Testis (tissue), 3 donors: Measurements from ENCODE around the gene KIF6. TPM values are rescaled to one million over a fixed set of nuclear protein-coding genes. Genes with fewer than 3 reads are reported as not detected.

Experiments
- DNase-seq: peaks from one replicate; pipeline ENCODE4 v3.0.0-alpha.2; 2019
- H3K27ac ChIP-seq, 2 donors: fragments of 200-600 bp; sonication (generic); one replicate each; pipeline ENCODE4 v1.5.1; 2019
- H3K27me3 ChIP-seq: fragments of 200-600 bp; sonication (generic); one replicate; pipeline ENCODE4 v1.5.1; 2019
- H3K36me3 ChIP-seq: fragments of 200-600 bp; sonication (generic); one replicate; pipeline ENCODE4 v1.5.1; 2017; ENCODE audit warnings: low read depth; ENCODE audit errors: missing control alignments
- H3K4me1 ChIP-seq: fragments of 200-600 bp; sonication (generic); one replicate; pipeline ENCODE4 v1.5.1; 2019
- H3K4me3 ChIP-seq, 2 donors: fragments of 200-600 bp; sonication (generic); one replicate each; pipeline ENCODE4 v1.5.1; 2017 to 2019
- H3K9me3 ChIP-seq: fragments of 200-600 bp; sonication (generic); one replicate; pipeline ENCODE4 v1.5.1; 2017
- CTCF ChIP-seq, 3 experiments: fragments of 450-650 bp in 2 of 3; fragments of 200-600 bp in 1 of 3; sonication (generic) in 1 of 3; IDR thresholded peaks; one replicate each; pipeline ENCODE4 v1.5.1; 2016 to 2019; ENCODE audit warnings: antibody characterized with exemption in 3 of 3, mild to moderate bottlenecking in 2 of 3, moderate library complexity in 1 of 3
- POLR2A ChIP-seq: fragments of 450-650 bp; IDR thresholded peaks from one replicate; pipeline ENCODE4 v1.6.1; 2017; ENCODE audit warnings: antibody characterized with exemption, mild to moderate bottlenecking, moderate library complexity
- WGBS, 2 donors: methylation state at CpG; one replicate each; pipeline ENCODE4 v1.1.5; 2018; 5-methylcytosine and 5-hydroxymethylcytosine counted together
- intact Hi-C: fragments of 100-400 bp; cut with DNase I; formaldehyde crosslinking; loops from one replicate; pipeline ENCODE4 v1.15.1; 2023; ENCODE audit warnings: low total_unique reads
- polyA plus RNA-seq: library from polyadenylated mRNA; stranded (reverse); fragments of 350-450 nt; fragmentation: Illumina TruSeq; extraction: RNeasy Lipid Tissue Mini Kit (QIAGEN cat#74804); gene quantifications from one replicate; pipeline ENCODE4 v1.2.3, GENCODE V29; 2014; ENCODE audit warnings: low read depth, low replicate concordance; ENCODE audit not compliant: insufficient read depth
- total RNA-seq, 2 donors: library from RNA; depleted of rRNA; stranded (reverse); fragments of >200 nt; gene quantifications; one replicate each; pipeline ENCODE4 v1.2.3, GENCODE V29; 2016

Gene KIF6
- total and polyA plus RNA-seq, 3 donors from 2014 or later, result 4.2 to 12.0 (median 6.3) TPM

- H3K36me3 ChIP-seq, result no peaks in the 10 kb centered on the region
- no peaks in the 10 kb centered on the region for H3K4me1 ChIP-seq
- H3K27me3 ChIP-seq, result no peaks in the 10 kb centered on the region
- H3K4me3 ChIP-seq, result no peak overlapping the region
- 92 to 93% methylated on average over 2 of the region's 2 CpGs for WGBS, 2 donors
- DNase-seq, result no peak
- H3K27ac ChIP-seq, result no peak overlapping the region
- intact Hi-C loops, result no loop called here
- H3K9me3 ChIP-seq, result no peaks in the 10 kb centered on the region
- no peak for TF ChIP-seq CTCF (IDR thresholded peaks at IDR 0.05)
- no peak for TF ChIP-seq POLR2A
Measured at GRCh38 chr6:39625209-39625608, 100.0 kb downstream of the KIF6 start.

- H3K27me3 ChIP-seq, result no peaks in the 10 kb centered on the region
- H3K36me3 ChIP-seq, result no peaks in the 10 kb centered on the region
- H3K4me3 ChIP-seq, result no peak overlapping the region
- no peaks in the 10 kb centered on the region for H3K9me3 ChIP-seq
- no peak overlapping the region for H3K27ac ChIP-seq
- no peak for TF ChIP-seq CTCF (IDR thresholded peaks at IDR 0.05)
- TF ChIP-seq POLR2A, result no peak
- H3K4me1 ChIP-seq, result no peaks in the 10 kb centered on the region
- intact Hi-C loops, result no loop called here
- DNase-seq, result no peak
- WGBS, 2 donors, result 80 to 85% methylated on average over 4 of the region's 4 CpGs
Measured at GRCh38 chr6:39623750-39624149, 101.5 kb downstream of the KIF6 start.

- WGBS, 2 donors, result 89 to 91% methylated on average over 3 of the region's 3 CpGs
- no peaks in the 10 kb centered on the region for H3K27me3 ChIP-seq
- TF ChIP-seq POLR2A, result no peak
- no peak for TF ChIP-seq CTCF (IDR thresholded peaks at IDR 0.05)
- intact Hi-C loops, result no loop called here
- DNase-seq, result no peak
- no peak overlapping the region for H3K4me3 ChIP-seq
- no peaks in the 10 kb centered on the region for H3K36me3 ChIP-seq
- H3K27ac ChIP-seq, result no peak overlapping the region
- H3K9me3 ChIP-seq, result no peaks in the 10 kb centered on the region
- H3K4me1 ChIP-seq, result no peaks in the 10 kb centered on the region
Measured at GRCh38 chr6:39617520-39617919, 107.7 kb downstream of the KIF6 start.

GRCh38 chr6:39617026-39617425, 108.2 kb downstream of the KIF6 start:
- TF ChIP-seq CTCF (IDR thresholded peaks at IDR 0.05) (no peak), POLR2A (no peak)
- DNase-seq, result no peak
- Histone ChIP-seq H3K9me3 (no peaks in the 10 kb centered on the region), H3K4me1 (no peaks in the 10 kb centered on the region), H3K36me3 (no peaks in the 10 kb centered on the region), H3K27ac (no peak overlapping the region), H3K4me3 (no peak overlapping the region), H3K27me3 (no peaks in the 10 kb centered on the region)
- intact Hi-C loops, result no loop called here

GRCh38 chr6:39615622-39616021, 109.6 kb downstream of the KIF6 start:
- WGBS, 2 donors, result 97 to 100% methylated on average over 1 of the region's 1 CpG
- Histone ChIP-seq H3K27me3 (no peaks in the 10 kb centered on the region), H3K27ac (no peak overlapping the region), H3K4me1 (no peaks in the 10 kb centered on the region), H3K36me3 (no peaks in the 10 kb centered on the region), H3K4me3 (no peak overlapping the region), H3K9me3 (no peaks in the 10 kb centered on the region)
- no peak for TF ChIP-seq CTCF (IDR thresholded peaks at IDR 0.05)
- no peak for TF ChIP-seq POLR2A
- no peak for DNase-seq
- intact Hi-C loops, result no loop called here
